OCI-LY7 (cell line): Measurements from ENCODE around the gene STIM1. TPM values are rescaled to one million over a fixed set of nuclear protein-coding genes. Genes with fewer than 3 reads are reported as not detected.

Experiments used
- BruUV-seq: library from RNA; stranded (reverse); fragments of 400-500 nt; replicated peaks from 2 replicates; lab custom pipeline; 2021; lab: Mats Ljungman, UMichigan
- CTCF ChIA-PET: fragments of 300-600 bp; sonication (Branson Sonifier 250); formaldehyde crosslinking; loops from one replicate; lab custom pipeline; 2022; ENCODE audit warnings: antibody characterized with exemption; ENCODE audit not compliant: unreplicated experiment; lab: Charles Lee
- POLR2A ChIA-PET: fragments of 300-600 bp; sonication (Branson Sonifier 250); formaldehyde crosslinking; loops from one replicate; lab custom pipeline; 2022; ENCODE audit warnings: antibody characterized with exemption; lab: Charles Lee
- DNase-seq: peaks from one replicate; pipeline ENCODE4 v3.0.0-alpha.2; 2015; ENCODE audit warnings: low spot score
- H2AFZ ChIP-seq: fragments of 200-600 bp; sonication (generic), shearing (Covaris generic); 2 replicates; pipeline ENCODE4 v1.6.1; 2014; ENCODE audit warnings: mild to moderate bottlenecking, antibody characterized with exemption, low read length, moderate library complexity
- H3K27ac ChIP-seq: fragments of 200-600 bp; sonication (generic); 2 replicates; pipeline ENCODE4 v1.5.1; 2014; ENCODE audit warnings: mixed run types, low read depth, mild to moderate bottlenecking, moderate library complexity, low read length, inconsistent platforms; ENCODE audit not compliant: poor library complexity, severe bottlenecking
- H3K36me3 ChIP-seq: fragments of 200-600 bp; sonication (generic); 2 replicates; pipeline ENCODE4 v1.6.1; 2014; ENCODE audit warnings: mild to moderate bottlenecking, antibody characterized with exemption, low read length, moderate library complexity, mixed read lengths; ENCODE audit not compliant: insufficient read depth
- H3K4me1 ChIP-seq: fragments of 200-600 bp; sonication (generic); 2 replicates; pipeline ENCODE4 v1.5.1; 2014; ENCODE audit warnings: mild to moderate bottlenecking, low read length; ENCODE audit not compliant: insufficient read depth, poor library complexity, severe bottlenecking
- H3K4me2 ChIP-seq: fragments of 200-600 bp; sonication (generic); 2 replicates; pipeline ENCODE4 v1.6.1; 2014; ENCODE audit warnings: mild to moderate bottlenecking, low read length
- H3K4me3 ChIP-seq: fragments of 200-600 bp; sonication (generic); 2 replicates; pipeline ENCODE4 v1.5.1; 2014; ENCODE audit warnings: mild to moderate bottlenecking, low read depth, low read length; ENCODE audit not compliant: poor library complexity, severe bottlenecking
- H3K79me2 ChIP-seq: fragments of 200-600 bp; sonication (generic); 2 replicates; pipeline ENCODE4 v1.6.1; 2016; ENCODE audit warnings: low read depth, mild to moderate bottlenecking, low read length, moderate library complexity, mixed read lengths; ENCODE audit not compliant: insufficient read depth
- H3K9me2 ChIP-seq: fragments of 200-600 bp; sonication (generic); 2 replicates; pipeline ENCODE4 v1.6.1; 2016; ENCODE audit warnings: mild to moderate bottlenecking, low read length, mixed read lengths; ENCODE audit not compliant: insufficient read depth
- H3K9me3 ChIP-seq: fragments of 200-600 bp; sonication (generic); 2 replicates; pipeline ENCODE4 v1.6.1; 2014; ENCODE audit warnings: mild to moderate bottlenecking, mixed run types, low read length, mixed read lengths
- H4K20me1 ChIP-seq: fragments of 200-600 bp; sonication (generic); 2 replicates; pipeline ENCODE4 v1.6.1; 2014; ENCODE audit warnings: mild to moderate bottlenecking, antibody characterized with exemption, low read length, moderate library complexity, mixed read lengths; ENCODE audit not compliant: insufficient read depth
- EZH2phosphoT487 ChIP-seq: fragments of 200-600 bp; sonication (generic); IDR thresholded peaks from 2 replicates; pipeline ENCODE4 v1.6.1; 2018; ENCODE audit warnings: low read depth, borderline replicate concordance, mild to moderate bottlenecking, mixed run types, antibody characterized with exemption, low read length, moderate library complexity, mixed read lengths
- intact Hi-C: fragments of 100-400 bp; cut with micrococcal nuclease; formaldehyde crosslinking; loops from one replicate; pipeline ENCODE4 v1.10.0; 2022; ENCODE audit not compliant: unreplicated experiment
- total RNA-seq, 2 experiments: library from RNA; depleted of rRNA in 1 of 2; stranded (reverse); fragments of >200 nt in 1 of 2; shearing (Covaris generic) in 1 of 2; gene quantifications; 2 replicates each; pipeline ENCODE4 v1.2.3, GENCODE V29; 2014 to 2022
- TF ChIP-seq, protein P1 (sequence below): fragments of 200-600 bp; sonication (generic); conservative IDR thresholded peaks from 2 replicates; pipeline ENCODE4 v1.5.1; 2014; ENCODE audit warnings: mild to moderate bottlenecking, antibody characterized with exemption, low read length, moderate library complexity, mixed read lengths

STIM1 gene
- total RNA-seq, 2 experiments from 2014 or later, result 21.0 to 49.1 TPM

DNA sequence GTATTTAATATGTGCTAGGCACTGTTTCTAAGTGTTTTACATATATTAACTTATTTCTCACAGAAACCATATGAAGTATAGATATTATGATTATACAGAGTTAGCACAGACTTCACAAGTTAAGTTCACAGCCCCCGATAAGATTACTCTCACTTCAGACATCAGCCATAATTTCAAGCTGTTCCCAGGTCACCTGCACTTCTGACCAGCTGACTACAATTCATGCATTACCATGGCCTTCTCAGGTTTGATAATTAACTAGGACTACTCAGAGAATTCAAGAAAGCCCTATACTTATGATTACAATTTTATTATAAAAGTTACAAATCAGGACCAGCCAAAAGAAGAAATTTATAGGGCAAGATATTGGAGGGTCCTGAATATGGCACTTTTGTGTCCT, 170.9 kb downstream of the STIM1 start:
- H3K4me1 ChIP-seq, result no peaks in the 10 kb centered on the region
- H3K36me3 ChIP-seq, result peaks cover 26% of the 10 kb centered on the region
- ChIA-PET CTCF (no interaction called here), POLR2A (no interaction called here)
- BruUV-seq, result no TSS peak
- H4K20me1 ChIP-seq, result no peaks in the 10 kb centered on the region
- no peaks in the 10 kb centered on the region for H3K9me2 ChIP-seq
- H3K27ac ChIP-seq, result no peak overlapping the region
- intact Hi-C loops, result no loop called here
- no peak overlapping the region for H3K4me3 ChIP-seq
- H3K9me3 ChIP-seq, result 0 out of 2 replicates have a peak, but pooled peaks cover 5% of the 10 kb centered on the region
- H3K4me2 ChIP-seq, result no peak overlapping the region
- DNase-seq, result no peak
- H2AFZ ChIP-seq, result no peak overlapping the region
- TF ChIP-seq EZH2phosphoT487, result no peak
- TF ChIP-seq, protein P1, sequence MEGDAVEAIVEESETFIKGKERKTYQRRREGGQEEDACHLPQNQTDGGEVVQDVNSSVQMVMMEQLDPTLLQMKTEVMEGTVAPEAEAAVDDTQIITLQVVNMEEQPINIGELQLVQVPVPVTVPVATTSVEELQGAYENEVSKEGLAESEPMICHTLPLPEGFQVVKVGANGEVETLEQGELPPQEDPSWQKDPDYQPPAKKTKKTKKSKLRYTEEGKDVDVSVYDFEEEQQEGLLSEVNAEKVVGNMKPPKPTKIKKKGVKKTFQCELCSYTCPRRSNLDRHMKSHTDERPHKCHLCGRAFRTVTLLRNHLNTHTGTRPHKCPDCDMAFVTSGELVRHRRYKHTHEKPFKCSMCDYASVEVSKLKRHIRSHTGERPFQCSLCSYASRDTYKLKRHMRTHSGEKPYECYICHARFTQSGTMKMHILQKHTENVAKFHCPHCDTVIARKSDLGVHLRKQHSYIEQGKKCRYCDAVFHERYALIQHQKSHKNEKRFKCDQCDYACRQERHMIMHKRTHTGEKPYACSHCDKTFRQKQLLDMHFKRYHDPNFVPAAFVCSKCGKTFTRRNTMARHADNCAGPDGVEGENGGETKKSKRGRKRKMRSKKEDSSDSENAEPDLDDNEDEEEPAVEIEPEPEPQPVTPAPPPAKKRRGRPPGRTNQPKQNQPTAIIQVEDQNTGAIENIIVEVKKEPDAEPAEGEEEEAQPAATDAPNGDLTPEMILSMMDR, result no peak
- H3K79me2 ChIP-seq, result no peaks in the 10 kb centered on the region

DNA sequence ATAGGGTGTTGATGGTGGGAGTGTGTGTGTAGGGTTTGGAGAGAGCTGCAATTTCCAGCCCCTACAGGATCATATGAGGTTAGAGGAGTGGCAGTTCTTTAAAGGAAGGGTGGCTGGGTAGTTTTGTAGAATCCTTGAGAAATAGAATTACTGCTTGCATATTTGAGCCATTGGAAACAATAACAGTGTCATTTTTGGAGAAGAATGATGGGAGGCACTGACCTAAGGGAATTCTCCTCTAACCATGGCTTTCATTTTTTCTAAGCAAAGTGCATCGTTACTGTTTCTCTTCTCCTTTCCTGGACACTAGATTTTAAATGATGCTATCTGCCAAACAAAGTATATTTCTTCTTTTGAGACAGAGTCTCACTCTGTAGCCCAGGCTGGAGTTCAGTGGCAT, 172.3 kb downstream of the STIM1 start:
- intact Hi-C loops, result no loop called here
- CTCF ChIA-PET, result no interaction called here

DNA sequence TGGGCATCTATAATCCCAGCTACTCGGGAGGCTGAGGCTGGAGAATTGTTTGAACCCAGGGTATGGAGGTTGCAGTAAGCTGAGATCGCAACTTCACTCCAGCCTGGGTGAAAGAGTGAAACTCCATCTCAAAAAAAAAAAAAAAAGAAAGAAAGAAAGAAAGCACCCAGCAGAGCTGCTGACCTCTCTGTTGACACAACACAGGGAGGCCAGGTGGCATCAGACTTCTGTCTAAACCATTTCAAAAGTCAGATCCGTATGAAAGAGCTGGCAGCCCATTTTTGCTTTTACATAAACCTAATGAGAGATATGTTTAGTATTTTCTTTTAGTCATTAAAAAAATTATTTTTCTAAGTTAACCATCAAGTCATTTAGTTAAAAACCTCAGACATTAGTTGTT, 174.7 kb downstream of the STIM1 start:
- CTCF ChIA-PET, result no interaction called here
- Histone ChIP-seq H3K4me1 (no peaks in the 10 kb centered on the region), H3K36me3 (peaks cover 12% of the 10 kb centered on the region), H3K9me3 (no peaks in the 10 kb centered on the region), H2AFZ (no peak overlapping the region), H3K27ac (no peak overlapping the region), H3K79me2 (no peaks in the 10 kb centered on the region), H3K4me3 (no peak overlapping the region), H3K9me2 (no peaks in the 10 kb centered on the region), H4K20me1 (no peaks in the 10 kb centered on the region), H3K4me2 (no peak overlapping the region)
- intact Hi-C loops, result no loop called here
- TF ChIP-seq, protein P1, result no peak
- no peak for TF ChIP-seq EZH2phosphoT487
- POLR2A ChIA-PET, result interaction anchor here (0.7 to 1.0 kb wide), 2 partner anchors 14 to 94 kb away, joined by 3 to 5 read pairs; no protein-coding TSS in a partner anchor
- DNase-seq, result no peak
- no TSS peak for BruUV-seq

More for the DNA sequence above, 172.3 kb downstream of the STIM1 start:
- peaks cover 26% of the 10 kb centered on the region for H3K36me3 ChIP-seq
- no TSS peak for BruUV-seq
- no peaks in the 10 kb centered on the region for H4K20me1 ChIP-seq
- H3K79me2 ChIP-seq, result no peaks in the 10 kb centered on the region
- no peak overlapping the region for H3K4me2 ChIP-seq
- H2AFZ ChIP-seq, result no peak overlapping the region
- POLR2A ChIA-PET, result no interaction called here
- H3K4me3 ChIP-seq, result no peak overlapping the region
- no peaks in the 10 kb centered on the region for H3K4me1 ChIP-seq
- H3K9me3 ChIP-seq, result 0 out of 2 replicates have a peak, but pooled peaks cover 5% of the 10 kb centered on the region
- no peaks in the 10 kb centered on the region for H3K9me2 ChIP-seq
- no peak for DNase-seq
- H3K27ac ChIP-seq, result no peak overlapping the region
- TF ChIP-seq, protein P1, result no peak
- no peak for TF ChIP-seq EZH2phosphoT487
